H1 (cell line): Measurements from ENCODE around the gene TIAM2. TPM values are rescaled to one million over a fixed set of nuclear protein-coding genes. Genes with fewer than 3 reads are reported as not detected.

Experiments
- BRCA1 ChIP-seq: IDR thresholded peaks from 2 replicates; pipeline ENCODE4 v1.6.1; 2012; ENCODE audit warnings: low read depth, low read length, improper control_type of control experiment
- CEBPB ChIP-seq: IDR thresholded peaks from 2 replicates; pipeline ENCODE4 v1.6.1; 2012; ENCODE audit warnings: low read depth, low read length
- EGR1 ChIP-seq: IDR thresholded peaks from 2 replicates; pipeline ENCODE4 v1.6.1; 2011; ENCODE audit warnings: low read depth, low read length, borderline replicate concordance
- FOSL1 ChIP-seq: IDR thresholded peaks from 2 replicates; pipeline ENCODE4 v1.6.1; 2011; ENCODE audit warnings: mild to moderate bottlenecking, low read depth, low read length, moderate library complexity; ENCODE audit not compliant: insufficient read depth
- MAFK ChIP-seq: IDR thresholded peaks from 2 replicates; pipeline ENCODE4 v1.6.1; 2012; ENCODE audit warnings: low read depth, mild to moderate bottlenecking, improper control_type of control experiment, low read length
- NRF1 ChIP-seq: IDR thresholded peaks from 2 replicates; pipeline ENCODE4 v1.6.1; 2011; ENCODE audit warnings: mild to moderate bottlenecking, low read depth, low read length, improper control_type of control experiment
- RXRA ChIP-seq: IDR thresholded peaks from 2 replicates; pipeline ENCODE4 v1.6.1; 2011; ENCODE audit warnings: low read depth, mild to moderate bottlenecking, low read length, moderate library complexity; ENCODE audit not compliant: insufficient read depth
- TCF12 ChIP-seq: IDR thresholded peaks from 2 replicates; pipeline ENCODE4 v1.6.1; 2011; ENCODE audit warnings: low read depth, mild to moderate bottlenecking, low read length
- polyA plus RNA-seq, 7 experiments: library from polyadenylated mRNA; depleted of rRNA in 3 of 7; stranded (reverse) in 5 of 7; unstranded in 2 of 7; fragments of >200 nt in 5 of 7; fragments of 200-250 nt in 2 of 7; gene quantifications; 1 replicate in 5 of 7; 2 replicates in 1 of 7; 4 replicates in 1 of 7; pipeline versions ENCODE4 v1.2.1 to v1.2.3, GENCODE V29; 2011 to 2013; ENCODE audit warnings: missing spikeins in 2 of 7, mixed read lengths in 2 of 7
- total RNA-seq: library from RNA; stranded (reverse); fragmentation: NEBNext Ultra II Directional; extraction: Animal tissue kit (Norgen Biotek cat#: 25700); gene quantifications from 2 replicates; pipeline ENCODE4 v1.2.1, GENCODE V29; 2021
- TF ChIP-seq, protein P1 (sequence below): fragments of 300-600 bp; sonication (generic); IDR thresholded peaks from 2 replicates; pipeline ENCODE4 v1.7.1; 2012; ENCODE audit warnings: low read length, moderate library complexity, mild to moderate bottlenecking, inconsistent platforms; ENCODE audit not compliant: insufficient replicate concordance
- TF ChIP-seq, protein P2 (sequence below), 3 experiments: IDR thresholded peaks; 1 replicate in 2 of 3; 2 replicates in 1 of 3; pipeline versions ENCODE4 v1.5.1 to v1.6.1; 2011; ENCODE audit warnings: low read length in 3 of 3, mild to moderate bottlenecking in 3 of 3, inconsistent platforms in 2 of 3, low read depth in 1 of 3, moderate library complexity in 1 of 3; ENCODE audit not compliant: insufficient read depth in 1 of 3; ENCODE audit errors: control extremely low read depth in 1 of 3

Gene TIAM2
- total and polyA plus RNA-seq, 2 of the 8 experiments (the other 6 are each of a cell fraction or from before 2014, with no cell fraction given), result 7.4 to 23.9 TPM

DNA sequence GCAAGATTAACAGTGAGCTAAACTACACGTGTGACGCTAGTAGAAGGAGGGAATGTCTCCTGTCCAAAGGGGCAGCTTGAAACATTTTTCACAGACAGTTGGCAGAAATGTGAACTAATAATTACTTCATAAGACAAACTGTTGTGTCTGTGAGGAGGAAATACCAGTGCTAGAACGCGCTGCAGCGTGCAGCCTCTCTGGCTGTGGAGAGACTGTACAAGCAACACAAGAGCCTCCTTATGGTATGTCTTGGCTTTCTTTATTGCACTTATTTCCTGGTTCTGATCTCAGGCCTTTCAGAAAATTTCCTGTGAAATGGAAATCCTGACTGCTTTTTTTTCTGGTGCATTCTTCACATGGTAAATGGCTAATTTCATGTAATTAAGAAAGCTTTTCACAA, 25.3 kb upstream of the TIAM2 start (continued):
- TF ChIP-seq, protein P1, sequence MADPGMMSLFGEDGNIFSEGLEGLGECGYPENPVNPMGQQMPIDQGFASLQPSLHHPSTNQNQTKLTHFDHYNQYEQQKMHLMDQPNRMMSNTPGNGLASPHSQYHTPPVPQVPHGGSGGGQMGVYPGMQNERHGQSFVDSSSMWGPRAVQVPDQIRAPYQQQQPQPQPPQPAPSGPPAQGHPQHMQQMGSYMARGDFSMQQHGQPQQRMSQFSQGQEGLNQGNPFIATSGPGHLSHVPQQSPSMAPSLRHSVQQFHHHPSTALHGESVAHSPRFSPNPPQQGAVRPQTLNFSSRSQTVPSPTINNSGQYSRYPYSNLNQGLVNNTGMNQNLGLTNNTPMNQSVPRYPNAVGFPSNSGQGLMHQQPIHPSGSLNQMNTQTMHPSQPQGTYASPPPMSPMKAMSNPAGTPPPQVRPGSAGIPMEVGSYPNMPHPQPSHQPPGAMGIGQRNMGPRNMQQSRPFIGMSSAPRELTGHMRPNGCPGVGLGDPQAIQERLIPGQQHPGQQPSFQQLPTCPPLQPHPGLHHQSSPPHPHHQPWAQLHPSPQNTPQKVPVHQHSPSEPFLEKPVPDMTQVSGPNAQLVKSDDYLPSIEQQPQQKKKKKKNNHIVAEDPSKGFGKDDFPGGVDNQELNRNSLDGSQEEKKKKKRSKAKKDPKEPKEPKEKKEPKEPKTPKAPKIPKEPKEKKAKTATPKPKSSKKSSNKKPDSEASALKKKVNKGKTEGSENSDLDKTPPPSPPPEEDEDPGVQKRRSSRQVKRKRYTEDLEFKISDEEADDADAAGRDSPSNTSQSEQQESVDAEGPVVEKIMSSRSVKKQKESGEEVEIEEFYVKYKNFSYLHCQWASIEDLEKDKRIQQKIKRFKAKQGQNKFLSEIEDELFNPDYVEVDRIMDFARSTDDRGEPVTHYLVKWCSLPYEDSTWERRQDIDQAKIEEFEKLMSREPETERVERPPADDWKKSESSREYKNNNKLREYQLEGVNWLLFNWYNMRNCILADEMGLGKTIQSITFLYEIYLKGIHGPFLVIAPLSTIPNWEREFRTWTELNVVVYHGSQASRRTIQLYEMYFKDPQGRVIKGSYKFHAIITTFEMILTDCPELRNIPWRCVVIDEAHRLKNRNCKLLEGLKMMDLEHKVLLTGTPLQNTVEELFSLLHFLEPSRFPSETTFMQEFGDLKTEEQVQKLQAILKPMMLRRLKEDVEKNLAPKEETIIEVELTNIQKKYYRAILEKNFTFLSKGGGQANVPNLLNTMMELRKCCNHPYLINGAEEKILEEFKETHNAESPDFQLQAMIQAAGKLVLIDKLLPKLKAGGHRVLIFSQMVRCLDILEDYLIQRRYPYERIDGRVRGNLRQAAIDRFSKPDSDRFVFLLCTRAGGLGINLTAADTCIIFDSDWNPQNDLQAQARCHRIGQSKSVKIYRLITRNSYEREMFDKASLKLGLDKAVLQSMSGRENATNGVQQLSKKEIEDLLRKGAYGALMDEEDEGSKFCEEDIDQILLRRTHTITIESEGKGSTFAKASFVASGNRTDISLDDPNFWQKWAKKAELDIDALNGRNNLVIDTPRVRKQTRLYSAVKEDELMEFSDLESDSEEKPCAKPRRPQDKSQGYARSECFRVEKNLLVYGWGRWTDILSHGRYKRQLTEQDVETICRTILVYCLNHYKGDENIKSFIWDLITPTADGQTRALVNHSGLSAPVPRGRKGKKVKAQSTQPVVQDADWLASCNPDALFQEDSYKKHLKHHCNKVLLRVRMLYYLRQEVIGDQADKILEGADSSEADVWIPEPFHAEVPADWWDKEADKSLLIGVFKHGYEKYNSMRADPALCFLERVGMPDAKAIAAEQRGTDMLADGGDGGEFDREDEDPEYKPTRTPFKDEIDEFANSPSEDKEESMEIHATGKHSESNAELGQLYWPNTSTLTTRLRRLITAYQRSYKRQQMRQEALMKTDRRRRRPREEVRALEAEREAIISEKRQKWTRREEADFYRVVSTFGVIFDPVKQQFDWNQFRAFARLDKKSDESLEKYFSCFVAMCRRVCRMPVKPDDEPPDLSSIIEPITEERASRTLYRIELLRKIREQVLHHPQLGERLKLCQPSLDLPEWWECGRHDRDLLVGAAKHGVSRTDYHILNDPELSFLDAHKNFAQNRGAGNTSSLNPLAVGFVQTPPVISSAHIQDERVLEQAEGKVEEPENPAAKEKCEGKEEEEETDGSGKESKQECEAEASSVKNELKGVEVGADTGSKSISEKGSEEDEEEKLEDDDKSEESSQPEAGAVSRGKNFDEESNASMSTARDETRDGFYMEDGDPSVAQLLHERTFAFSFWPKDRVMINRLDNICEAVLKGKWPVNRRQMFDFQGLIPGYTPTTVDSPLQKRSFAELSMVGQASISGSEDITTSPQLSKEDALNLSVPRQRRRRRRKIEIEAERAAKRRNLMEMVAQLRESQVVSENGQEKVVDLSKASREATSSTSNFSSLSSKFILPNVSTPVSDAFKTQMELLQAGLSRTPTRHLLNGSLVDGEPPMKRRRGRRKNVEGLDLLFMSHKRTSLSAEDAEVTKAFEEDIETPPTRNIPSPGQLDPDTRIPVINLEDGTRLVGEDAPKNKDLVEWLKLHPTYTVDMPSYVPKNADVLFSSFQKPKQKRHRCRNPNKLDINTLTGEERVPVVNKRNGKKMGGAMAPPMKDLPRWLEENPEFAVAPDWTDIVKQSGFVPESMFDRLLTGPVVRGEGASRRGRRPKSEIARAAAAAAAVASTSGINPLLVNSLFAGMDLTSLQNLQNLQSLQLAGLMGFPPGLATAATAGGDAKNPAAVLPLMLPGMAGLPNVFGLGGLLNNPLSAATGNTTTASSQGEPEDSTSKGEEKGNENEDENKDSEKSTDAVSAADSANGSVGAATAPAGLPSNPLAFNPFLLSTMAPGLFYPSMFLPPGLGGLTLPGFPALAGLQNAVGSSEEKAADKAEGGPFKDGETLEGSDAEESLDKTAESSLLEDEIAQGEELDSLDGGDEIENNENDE, result no peak
- TF ChIP-seq, protein P2, sequence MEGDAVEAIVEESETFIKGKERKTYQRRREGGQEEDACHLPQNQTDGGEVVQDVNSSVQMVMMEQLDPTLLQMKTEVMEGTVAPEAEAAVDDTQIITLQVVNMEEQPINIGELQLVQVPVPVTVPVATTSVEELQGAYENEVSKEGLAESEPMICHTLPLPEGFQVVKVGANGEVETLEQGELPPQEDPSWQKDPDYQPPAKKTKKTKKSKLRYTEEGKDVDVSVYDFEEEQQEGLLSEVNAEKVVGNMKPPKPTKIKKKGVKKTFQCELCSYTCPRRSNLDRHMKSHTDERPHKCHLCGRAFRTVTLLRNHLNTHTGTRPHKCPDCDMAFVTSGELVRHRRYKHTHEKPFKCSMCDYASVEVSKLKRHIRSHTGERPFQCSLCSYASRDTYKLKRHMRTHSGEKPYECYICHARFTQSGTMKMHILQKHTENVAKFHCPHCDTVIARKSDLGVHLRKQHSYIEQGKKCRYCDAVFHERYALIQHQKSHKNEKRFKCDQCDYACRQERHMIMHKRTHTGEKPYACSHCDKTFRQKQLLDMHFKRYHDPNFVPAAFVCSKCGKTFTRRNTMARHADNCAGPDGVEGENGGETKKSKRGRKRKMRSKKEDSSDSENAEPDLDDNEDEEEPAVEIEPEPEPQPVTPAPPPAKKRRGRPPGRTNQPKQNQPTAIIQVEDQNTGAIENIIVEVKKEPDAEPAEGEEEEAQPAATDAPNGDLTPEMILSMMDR (IDR thresholded peaks at IDR 0.05; ENCODE audit: control extremely low read depth in 1 of 3, insufficient read depth in 1 of 3, low read depth in 1 of 3, low read length in 3 of 3), result no peak
- no peak for TF ChIP-seq MAFK
- TF ChIP-seq EGR1, result no peak
- no peak for TF ChIP-seq RXRA
- no peak for TF ChIP-seq FOSL1
- no peak for TF ChIP-seq TCF12
- TF ChIP-seq CEBPB, result no peak
- TF ChIP-seq BRCA1, result no peak
- TF ChIP-seq NRF1, result no peak
